Measurements from ENCODE around the gene CHD3. TPM values are rescaled to one million over a fixed set of nuclear protein-coding genes. Genes with fewer than 3 reads are reported as not detected.

The CHD3 gene
- total RNA-seq, 4 donors from 2014 or later: 78.9 to 117 (median 91.4) TPM

DNA sequence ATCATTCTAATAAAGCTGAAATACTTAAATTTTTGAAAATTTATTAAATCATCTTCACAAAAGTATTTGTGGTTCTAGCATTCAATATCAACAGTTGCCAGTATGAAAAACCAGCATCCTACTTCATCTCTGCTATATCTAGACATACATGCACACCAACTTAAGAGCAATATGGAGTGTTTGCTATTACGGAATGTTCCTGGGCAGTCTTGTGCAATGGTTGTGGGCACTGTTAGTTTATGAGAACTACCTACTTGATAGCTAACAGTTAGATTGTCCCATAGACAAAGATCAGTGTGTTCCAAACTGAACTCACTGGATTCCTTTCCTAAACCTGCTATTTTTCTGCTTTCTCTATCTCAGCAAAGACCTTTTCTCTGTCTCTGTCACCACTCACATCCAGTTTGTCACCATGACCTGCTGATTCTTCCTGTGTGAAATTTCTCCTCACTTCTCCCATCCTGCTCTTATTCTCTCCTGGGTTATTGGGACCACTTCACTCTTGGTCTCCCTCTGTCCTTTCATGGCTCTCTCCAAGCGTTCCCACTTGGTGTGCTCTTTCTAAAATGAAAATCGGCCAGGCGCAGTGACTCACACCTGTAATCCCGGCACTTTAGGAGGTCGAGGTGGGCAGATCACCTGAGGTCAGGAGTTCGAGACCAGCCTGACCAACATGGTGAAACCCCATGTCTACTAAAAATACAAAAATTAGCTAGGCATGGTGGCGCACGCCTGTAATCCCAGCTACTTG lies 71.1 kb downstream of the CHD3 start:
- Histone ChIP-seq H3K4me1 (no peaks in the 10 kb centered on the region), H3K27me3 (no peaks in the 10 kb centered on the region), H3K9me3 (no peaks in the 10 kb centered on the region), H3K36me3 (no peaks in the 10 kb centered on the region), H3K4me3 (replicated peaks in 1 of 3) (no peak overlapping the region), H3K27ac (no peak overlapping the region)
- TF ChIP-seq, protein P1, sequence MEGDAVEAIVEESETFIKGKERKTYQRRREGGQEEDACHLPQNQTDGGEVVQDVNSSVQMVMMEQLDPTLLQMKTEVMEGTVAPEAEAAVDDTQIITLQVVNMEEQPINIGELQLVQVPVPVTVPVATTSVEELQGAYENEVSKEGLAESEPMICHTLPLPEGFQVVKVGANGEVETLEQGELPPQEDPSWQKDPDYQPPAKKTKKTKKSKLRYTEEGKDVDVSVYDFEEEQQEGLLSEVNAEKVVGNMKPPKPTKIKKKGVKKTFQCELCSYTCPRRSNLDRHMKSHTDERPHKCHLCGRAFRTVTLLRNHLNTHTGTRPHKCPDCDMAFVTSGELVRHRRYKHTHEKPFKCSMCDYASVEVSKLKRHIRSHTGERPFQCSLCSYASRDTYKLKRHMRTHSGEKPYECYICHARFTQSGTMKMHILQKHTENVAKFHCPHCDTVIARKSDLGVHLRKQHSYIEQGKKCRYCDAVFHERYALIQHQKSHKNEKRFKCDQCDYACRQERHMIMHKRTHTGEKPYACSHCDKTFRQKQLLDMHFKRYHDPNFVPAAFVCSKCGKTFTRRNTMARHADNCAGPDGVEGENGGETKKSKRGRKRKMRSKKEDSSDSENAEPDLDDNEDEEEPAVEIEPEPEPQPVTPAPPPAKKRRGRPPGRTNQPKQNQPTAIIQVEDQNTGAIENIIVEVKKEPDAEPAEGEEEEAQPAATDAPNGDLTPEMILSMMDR (IDR thresholded peaks at IDR 0.05): no peak
- TF ChIP-seq POLR2A (IDR thresholded peaks at IDR 0.05): no peak
- DNase-seq: no peak
- WGBS, 2 donors: 91 to 94% methylated on average over 9 of the region's 9 CpGs
- intact Hi-C loops (cut with DNase I): no loop called here

DNA sequence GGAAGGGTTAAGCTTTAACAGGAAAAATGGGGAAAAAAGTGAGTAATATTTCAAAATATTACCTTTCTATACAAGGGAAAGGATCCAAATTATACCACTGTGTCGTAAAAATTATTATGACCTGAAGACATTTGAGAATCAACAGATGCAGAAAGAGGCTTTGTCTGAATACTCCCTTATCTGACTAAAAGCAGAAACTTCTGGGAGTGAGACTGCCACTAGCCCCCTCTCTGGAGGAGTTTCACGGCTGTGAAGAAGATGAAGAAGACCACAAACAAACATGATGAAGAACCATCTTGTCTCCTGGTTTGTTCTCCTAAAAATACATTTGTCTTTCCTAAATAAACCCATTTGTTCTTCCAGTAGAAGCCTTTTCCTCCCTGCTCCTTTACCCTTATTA lies 72.8 kb downstream of the CHD3 start:
- 57 to 58% methylated on average over 2 of the region's 2 CpGs for WGBS, 2 donors
- H3K9me3 ChIP-seq: no peaks in the 10 kb centered on the region
- no peak for DNase-seq
- H3K36me3 ChIP-seq: no peaks in the 10 kb centered on the region
- intact Hi-C loops (cut with DNase I): no loop called here
- no peaks in the 10 kb centered on the region for H3K27me3 ChIP-seq
- no peaks in the 10 kb centered on the region for H3K4me1 ChIP-seq
- no peak overlapping the region for H3K27ac ChIP-seq
- TF ChIP-seq, protein P1 (IDR thresholded peaks at IDR 0.05): no peak
- TF ChIP-seq POLR2A (IDR thresholded peaks at IDR 0.05): no peak
- H3K4me3 ChIP-seq (replicated peaks in 1 of 3): no peak overlapping the region

Small RNA genes lying within 50 kb of the gene (small RNA-seq; reads per million reads assigned to genes)
- 97.6 reads per million, percentile 96 among the genes with 10 or more reads in this experiment for gene SCARNA21

Other genes starting within 250 kb of the CHD3 start
- gene ATP1B2, start 237.9 kb upstream of the CHD3 start, total RNA-seq: 1 to 10 TPM in 2 of 4 donors, under 1 TPM in 2; 0.40 to 1.7 (median 0.90) TPM
- gene TP53, start 201.3 kb upstream of the CHD3 start, total RNA-seq: 10 to 100 TPM; 16.4 to 66.4 (median 35.6) TPM
- 1 to 10 TPM; 2.9 to 8.0 (median 4.6) TPM for gene WRAP53, start 200.3 kb upstream of the CHD3 start, total RNA-seq
- under 1 TPM in 3 of 4 donors, not detected in 1; 0.27 to 0.38 (median 0.33) TPM for gene EFNB3, start 183.6 kb upstream of the CHD3 start, total RNA-seq
- gene DNAH2, start 171.0 kb upstream of the CHD3 start, total RNA-seq: under 1 TPM in 3 of 4 donors, not detected in 1; under 0.01 to 0.22 (median 0.20) TPM
- gene KDM6B, start 54.6 kb upstream of the CHD3 start, total RNA-seq: 10 to 100 TPM in 2 of 4 donors, 1 to 10 TPM in 2; 4.8 to 14.4 (median 10.4) TPM
- 10 to 100 TPM; 12.3 to 39.5 (median 18.4) TPM for gene TMEM88, start 33.7 kb upstream of the CHD3 start, total RNA-seq
- gene NAA38, start 31.2 kb upstream of the CHD3 start, total RNA-seq: 100 to 1,000 TPM in 2 of 4 donors, 10 to 100 TPM in 2; 24.6 to 180 (median 79.6) TPM
- gene CYB5D1, start 30.8 kb upstream of the CHD3 start, total RNA-seq: 10 to 100 TPM; 14.9 to 29.5 (median 23.5) TPM
- gene RNF227, start 27.5 kb downstream of the CHD3 start, total RNA-seq: 1 to 10 TPM; 1.1 to 4.3 (median 2.2) TPM
- gene KCNAB3, start 41.1 kb downstream of the CHD3 start, total RNA-seq: 1 to 10 TPM in 2 of 4 donors, under 1 TPM in 2; 0.40 to 3.7 (median 1.5) TPM
- 10 to 100 TPM; 40.2 to 59.0 (median 53.4) TPM for gene TRAPPC1, start 43.2 kb downstream of the CHD3 start, total RNA-seq
- gene CNTROB, start 43.4 kb downstream of the CHD3 start, total RNA-seq: 10 to 100 TPM; 21.0 to 35.9 (median 28.0) TPM
- gene GUCY2D, start 113.8 kb downstream of the CHD3 start, total RNA-seq: not detected
- 1 to 10 TPM in 3 of 4 donors, under 1 TPM in 1; 0.67 to 3.3 (median 1.1) TPM for gene ALOX15B, start 150.3 kb downstream of the CHD3 start, total RNA-seq
- gene ALOX12B, start 198.9 kb downstream of the CHD3 start, total RNA-seq: not detected
- not detected for gene ALOXE3, start 229.7 kb downstream of the CHD3 start, total RNA-seq
- gene HES7, start 235.3 kb downstream of the CHD3 start, total RNA-seq: 1 to 10 TPM in 1 of 4 donors, not detected in 3; 1.7 TPM

Measured in thyroid gland (tissue), 4 donors.